OCI-LY7 (cell line): ENCODE results near the gene MTAP.

Source experiments
- EZH2phosphoT487 ChIP-seq: fragments of 200-600 bp; sonication (generic); IDR thresholded peaks from 2 replicates; pipeline ENCODE4 v1.6.1; 2018; ENCODE audit warnings: low read depth, borderline replicate concordance, mild to moderate bottlenecking, mixed run types, antibody characterized with exemption, low read length, moderate library complexity, mixed read lengths
- TF ChIP-seq, protein P1 (sequence below): fragments of 200-600 bp; sonication (generic); conservative IDR thresholded peaks from 2 replicates; pipeline ENCODE4 v1.5.1; 2014; ENCODE audit warnings: mild to moderate bottlenecking, antibody characterized with exemption, low read length, moderate library complexity, mixed read lengths

DNA sequence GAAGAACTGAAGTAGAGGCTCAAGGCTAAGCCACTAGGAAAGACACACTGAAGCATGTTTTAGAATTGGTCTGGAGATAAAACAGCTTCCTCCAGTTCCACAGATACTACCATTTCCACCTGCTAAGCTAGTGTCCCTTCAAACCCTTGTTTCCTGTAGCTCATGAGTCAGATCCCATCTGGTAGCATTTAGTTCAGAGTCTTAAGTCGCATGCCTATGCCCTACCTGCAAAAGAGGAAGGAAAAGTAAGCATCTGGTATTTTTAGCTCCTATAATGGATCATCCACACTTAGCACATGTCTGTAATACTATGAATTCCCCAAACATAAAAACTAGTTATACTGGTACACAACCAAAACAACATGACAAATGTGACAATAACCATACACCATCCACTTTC is 99.7 kb downstream of the MTAP start:
- TF ChIP-seq, protein P1, sequence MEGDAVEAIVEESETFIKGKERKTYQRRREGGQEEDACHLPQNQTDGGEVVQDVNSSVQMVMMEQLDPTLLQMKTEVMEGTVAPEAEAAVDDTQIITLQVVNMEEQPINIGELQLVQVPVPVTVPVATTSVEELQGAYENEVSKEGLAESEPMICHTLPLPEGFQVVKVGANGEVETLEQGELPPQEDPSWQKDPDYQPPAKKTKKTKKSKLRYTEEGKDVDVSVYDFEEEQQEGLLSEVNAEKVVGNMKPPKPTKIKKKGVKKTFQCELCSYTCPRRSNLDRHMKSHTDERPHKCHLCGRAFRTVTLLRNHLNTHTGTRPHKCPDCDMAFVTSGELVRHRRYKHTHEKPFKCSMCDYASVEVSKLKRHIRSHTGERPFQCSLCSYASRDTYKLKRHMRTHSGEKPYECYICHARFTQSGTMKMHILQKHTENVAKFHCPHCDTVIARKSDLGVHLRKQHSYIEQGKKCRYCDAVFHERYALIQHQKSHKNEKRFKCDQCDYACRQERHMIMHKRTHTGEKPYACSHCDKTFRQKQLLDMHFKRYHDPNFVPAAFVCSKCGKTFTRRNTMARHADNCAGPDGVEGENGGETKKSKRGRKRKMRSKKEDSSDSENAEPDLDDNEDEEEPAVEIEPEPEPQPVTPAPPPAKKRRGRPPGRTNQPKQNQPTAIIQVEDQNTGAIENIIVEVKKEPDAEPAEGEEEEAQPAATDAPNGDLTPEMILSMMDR, result no peak
- no peak for TF ChIP-seq EZH2phosphoT487
